ENCODE results near the gene SCRN1. TPM values are rescaled to one million over a fixed set of nuclear protein-coding genes. Genes with fewer than 3 reads are reported as not detected.

The SCRN1 gene
- total and polyA plus RNA-seq, 2 of the 4 experiments (the other 2 are of a cell fraction): 57.1 to 124 TPM

DNA sequence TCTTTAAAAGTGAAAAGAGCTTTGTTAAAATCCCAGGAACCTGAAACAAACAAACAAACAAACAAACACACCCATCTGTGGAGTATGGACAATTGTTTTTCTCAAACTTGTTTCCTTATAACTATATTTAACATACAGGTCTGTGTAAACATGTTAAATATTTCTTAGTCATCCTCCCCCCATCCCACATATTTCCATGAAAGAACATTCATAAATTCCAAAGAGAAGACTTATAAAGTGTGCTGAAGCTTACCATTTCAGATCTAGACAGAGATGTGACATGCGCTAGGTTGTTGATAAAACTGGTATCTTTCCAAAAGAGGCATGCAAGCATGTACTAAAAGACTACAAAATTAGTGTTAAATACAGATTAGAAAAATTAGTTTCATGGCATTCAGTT lies 30.4 kb upstream of the SCRN1 start:
- H3K56ac ChIP-seq (ENCODE audit: extremely low read depth, insufficient read depth, low read length): no peak overlapping the region
- peak overlapping the region; percentile 44; the same call in 1 of the 2 replicates for H3K18ac ChIP-seq (ENCODE audit: low read depth, low read length)
- peaks cover 7% of the 10 kb centered on the region for H3K36me3 ChIP-seq (ENCODE audit: control insufficient read depth, insufficient read depth, low read length)
- H2BK20ac ChIP-seq (ENCODE audit: low read depth, low read length): no peak overlapping the region
- no peak overlapping the region for H3K4ac ChIP-seq (ENCODE audit: low read depth, low read length)
- DNase-seq: peak; percentile 7
- H2AFZ ChIP-seq (replicated peaks; ENCODE audit: low read length, poor library complexity): no peak overlapping the region
- in situ Hi-C loops (cut with MboI; ENCODE audit: low sequenced_read_pairs): no loop called here
- POLR2A ChIA-PET (ENCODE audit: unreplicated experiment): no interaction called here
- BruUV-seq (replicated peaks): no TSS peak
- peaks cover 4% of the 10 kb centered on the region for H3K9me1 ChIP-seq (ENCODE audit: insufficient read depth, low read length)
- intact Hi-C loops (cut with micrococcal nuclease): no loop called here
- no peak overlapping the region for H3K27ac ChIP-seq (ENCODE audit: insufficient read depth, low read length)
- TF ChIP-seq BHLHE40 (IDR thresholded peaks at IDR 0.05; ENCODE audit: low read depth, low read length) (no peak), NFE2L2 (IDR thresholded peaks at IDR 0.05; ENCODE audit: low read depth, low read length) (no peak), SMC3 (IDR thresholded peaks at IDR 0.05; ENCODE audit: low read depth, low read length) (no peak), MAZ (IDR thresholded peaks at IDR 0.05; ENCODE audit: borderline replicate concordance, low read depth, low read length) (no peak), CHD1 (IDR thresholded peaks at IDR 0.05; ENCODE audit: low read depth, low read length) (no peak), FOS (IDR thresholded peaks at IDR 0.05; ENCODE audit: low read depth, low read length) (no peak), RCOR1 (IDR thresholded peaks at IDR 0.05; ENCODE audit: insufficient replicate concordance, low read length) (no peak), RFX5 (IDR thresholded peaks at IDR 0.05; ENCODE audit: low read depth, low read length) (no peak), CEBPB (IDR thresholded peaks at IDR 0.05; ENCODE audit: low read depth, low read length) (no peak), MAFK (IDR thresholded peaks at IDR 0.05; ENCODE audit: low read depth, low read length) (no peak), RAD21 (IDR thresholded peaks at IDR 0.05; ENCODE audit: low read length) (no peak), MXI1 (IDR thresholded peaks at IDR 0.05; ENCODE audit: borderline replicate concordance, low read depth, low read length) (no peak), POLR2A (IDR thresholded peaks at IDR 0.05; ENCODE audit: low read depth, low read length) (no peak)
- TF ChIP-seq, protein P1, sequence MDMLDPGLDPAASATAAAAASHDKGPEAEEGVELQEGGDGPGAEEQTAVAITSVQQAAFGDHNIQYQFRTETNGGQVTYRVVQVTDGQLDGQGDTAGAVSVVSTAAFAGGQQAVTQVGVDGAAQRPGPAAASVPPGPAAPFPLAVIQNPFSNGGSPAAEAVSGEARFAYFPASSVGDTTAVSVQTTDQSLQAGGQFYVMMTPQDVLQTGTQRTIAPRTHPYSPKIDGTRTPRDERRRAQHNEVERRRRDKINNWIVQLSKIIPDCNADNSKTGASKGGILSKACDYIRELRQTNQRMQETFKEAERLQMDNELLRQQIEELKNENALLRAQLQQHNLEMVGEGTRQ (IDR thresholded peaks at IDR 0.05; ENCODE audit: low read depth, low read length): no peak
- TF ChIP-seq, protein P2, sequence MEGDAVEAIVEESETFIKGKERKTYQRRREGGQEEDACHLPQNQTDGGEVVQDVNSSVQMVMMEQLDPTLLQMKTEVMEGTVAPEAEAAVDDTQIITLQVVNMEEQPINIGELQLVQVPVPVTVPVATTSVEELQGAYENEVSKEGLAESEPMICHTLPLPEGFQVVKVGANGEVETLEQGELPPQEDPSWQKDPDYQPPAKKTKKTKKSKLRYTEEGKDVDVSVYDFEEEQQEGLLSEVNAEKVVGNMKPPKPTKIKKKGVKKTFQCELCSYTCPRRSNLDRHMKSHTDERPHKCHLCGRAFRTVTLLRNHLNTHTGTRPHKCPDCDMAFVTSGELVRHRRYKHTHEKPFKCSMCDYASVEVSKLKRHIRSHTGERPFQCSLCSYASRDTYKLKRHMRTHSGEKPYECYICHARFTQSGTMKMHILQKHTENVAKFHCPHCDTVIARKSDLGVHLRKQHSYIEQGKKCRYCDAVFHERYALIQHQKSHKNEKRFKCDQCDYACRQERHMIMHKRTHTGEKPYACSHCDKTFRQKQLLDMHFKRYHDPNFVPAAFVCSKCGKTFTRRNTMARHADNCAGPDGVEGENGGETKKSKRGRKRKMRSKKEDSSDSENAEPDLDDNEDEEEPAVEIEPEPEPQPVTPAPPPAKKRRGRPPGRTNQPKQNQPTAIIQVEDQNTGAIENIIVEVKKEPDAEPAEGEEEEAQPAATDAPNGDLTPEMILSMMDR (conservative IDR thresholded peaks at IDR 0.05; ENCODE audit: low read depth, low read length): no peak
- TF ChIP-seq, protein P3, sequence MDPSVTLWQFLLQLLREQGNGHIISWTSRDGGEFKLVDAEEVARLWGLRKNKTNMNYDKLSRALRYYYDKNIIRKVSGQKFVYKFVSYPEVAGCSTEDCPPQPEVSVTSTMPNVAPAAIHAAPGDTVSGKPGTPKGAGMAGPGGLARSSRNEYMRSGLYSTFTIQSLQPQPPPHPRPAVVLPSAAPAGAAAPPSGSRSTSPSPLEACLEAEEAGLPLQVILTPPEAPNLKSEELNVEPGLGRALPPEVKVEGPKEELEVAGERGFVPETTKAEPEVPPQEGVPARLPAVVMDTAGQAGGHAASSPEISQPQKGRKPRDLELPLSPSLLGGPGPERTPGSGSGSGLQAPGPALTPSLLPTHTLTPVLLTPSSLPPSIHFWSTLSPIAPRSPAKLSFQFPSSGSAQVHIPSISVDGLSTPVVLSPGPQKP (IDR thresholded peaks at IDR 0.05; ENCODE audit: borderline replicate concordance, low read depth, low read length): no peak
- no peak overlapping the region for H4K91ac ChIP-seq (ENCODE audit: insufficient read depth, low read depth, low read length)
- H3K27me3 ChIP-seq (ENCODE audit: control insufficient read depth, insufficient read depth, low read length): no peaks in the 10 kb centered on the region
- H2BK120ac ChIP-seq (ENCODE audit: low read depth, low read length): no peak overlapping the region
- H2AK9ac ChIP-seq (replicated peaks; ENCODE audit: low read depth, low read length, poor library complexity): no peak overlapping the region
- no peak overlapping the region for H3K23ac ChIP-seq (ENCODE audit: low read depth, low read length)
- H2AK5ac ChIP-seq (ENCODE audit: low read depth, low read length): no peak overlapping the region
- H2BK15ac ChIP-seq (ENCODE audit: low read depth, low read length): no peak overlapping the region
- H2BK5ac ChIP-seq (ENCODE audit: low read depth, low read length, poor library complexity, severe bottlenecking): peak overlapping the region; percentile 54
- H3K9ac ChIP-seq (ENCODE audit: low read depth, low read length): no peak overlapping the region
- peaks cover 4% of the 10 kb centered on the region; the same call in 1 of the 2 replicates for H4K20me1 ChIP-seq (ENCODE audit: insufficient read depth, low read length)
- ATAC-seq (ENCODE audit: low read depth): peak; percentile 49; the same call in 1 of the 2 replicates
- H3K4me1 ChIP-seq (ENCODE audit: control insufficient read depth, insufficient read depth, low read length): no peaks in the 10 kb centered on the region; the same call in 1 of the 2 replicates
- H3K4me2 ChIP-seq (ENCODE audit: low read depth, low read length): peak overlapping the region; percentile 50; the same call in 1 of the 2 replicates
- no peak overlapping the region for H4K8ac ChIP-seq (ENCODE audit: low read depth in 2 of 2, low read length in 2 of 2)
- H3K79me1 ChIP-seq (ENCODE audit: low read depth in 1 of 2, low read length in 2 of 2): peaks cover 11 to 26% of the 10 kb centered on the region in 2 experiments
- dilution Hi-C loops (cut with HindIII; ENCODE audit: low sequenced_read_pairs, unreplicated experiment): no loop called here
- no peak overlapping the region for H4K5ac ChIP-seq (ENCODE audit: low read depth, low read length)
- H3K9me3 ChIP-seq (ENCODE audit: control insufficient read depth, insufficient read depth, low read length): no peaks in the 10 kb centered on the region
- H3K4me3 ChIP-seq (ENCODE audit: insufficient read depth, low read depth, low read length): no peak overlapping the region
- no CpG with 5 or more reads among the region's 1 CpG for whole genome bisulfite sequencing, 2 experiments (ENCODE audit: extremely low coverage in 2 of 2, insufficient read length in 1 of 2)
- no peak overlapping the region for H3K14ac ChIP-seq (replicated peaks; ENCODE audit: low read depth, low read length)
- CTCF ChIA-PET: no interaction called here

All from IMR-90 (cell line).